Lower leg skin (tissue), 4 donors: ENCODE results near the gene CCDC88C. TPM values are rescaled to one million over a fixed set of nuclear protein-coding genes. Genes with fewer than 3 reads are reported as not detected.

Experiments
- DNase-seq, 2 donors: peaks; one replicate each; pipeline ENCODE4 v3.0.0-alpha.2; 2019; ENCODE audit warnings: low spot score in 2 of 2
- H3K4me3 ChIP-seq: fragments of 200-600 bp; sonication (generic); 2 replicates; pipeline ENCODE4 v1.5.1; 2017; ENCODE audit warnings: mild to moderate bottlenecking, low read depth; ENCODE audit not compliant: poor library complexity, severe bottlenecking
- CTCF ChIP-seq, 3 donors: fragments of 450-650 bp; IDR thresholded peaks; one replicate each; pipeline ENCODE4 v1.5.1; 2016; ENCODE audit warnings: antibody characterized with exemption in 3 of 3, mild to moderate bottlenecking in 3 of 3, moderate library complexity in 2 of 3
- POLR2A ChIP-seq, 2 donors: fragments of 450-650 bp; IDR thresholded peaks; one replicate each; pipeline ENCODE4 v1.6.1; 2016 to 2017; ENCODE audit warnings: antibody characterized with exemption in 2 of 2, mild to moderate bottlenecking in 1 of 2, moderate library complexity in 1 of 2
- WGBS, 2 donors: methylation state at CpG; one replicate each; pipeline ENCODE4 v1.1.5; 2018; 5-methylcytosine and 5-hydroxymethylcytosine counted together
- intact Hi-C: fragments of 100-400 bp; cut with DNase I; formaldehyde crosslinking; loops from one replicate; pipeline ENCODE4 v1.15.0; 2023; ENCODE audit warnings: low total_unique reads
- total RNA-seq, 4 donors: library from RNA; depleted of rRNA; stranded (reverse); fragments of >200 nt; gene quantifications; one replicate each; pipeline ENCODE4 v1.1.0, GENCODE V29; 2016

Gene CCDC88C
- total RNA-seq, 4 donors from 2014 or later: 8.5 to 21.8 (median 13.4) TPM

GRCh38 chr14:91361233-91361811, 56.3 kb downstream of the CCDC88C start:
- intact Hi-C loops: no loop called here
- TF ChIP-seq POLR2A (IDR thresholded peaks at IDR 0.05): no peak
- no peak for TF ChIP-seq CTCF (IDR thresholded peaks at IDR 0.05)
- no peak overlapping the region for H3K4me3 ChIP-seq
- DNase-seq: peak in 1 of 2 donors; percentile 48
- WGBS, 2 donors: 51 to 69% methylated on average over 14 of the region's 14 CpGs

DNA sequence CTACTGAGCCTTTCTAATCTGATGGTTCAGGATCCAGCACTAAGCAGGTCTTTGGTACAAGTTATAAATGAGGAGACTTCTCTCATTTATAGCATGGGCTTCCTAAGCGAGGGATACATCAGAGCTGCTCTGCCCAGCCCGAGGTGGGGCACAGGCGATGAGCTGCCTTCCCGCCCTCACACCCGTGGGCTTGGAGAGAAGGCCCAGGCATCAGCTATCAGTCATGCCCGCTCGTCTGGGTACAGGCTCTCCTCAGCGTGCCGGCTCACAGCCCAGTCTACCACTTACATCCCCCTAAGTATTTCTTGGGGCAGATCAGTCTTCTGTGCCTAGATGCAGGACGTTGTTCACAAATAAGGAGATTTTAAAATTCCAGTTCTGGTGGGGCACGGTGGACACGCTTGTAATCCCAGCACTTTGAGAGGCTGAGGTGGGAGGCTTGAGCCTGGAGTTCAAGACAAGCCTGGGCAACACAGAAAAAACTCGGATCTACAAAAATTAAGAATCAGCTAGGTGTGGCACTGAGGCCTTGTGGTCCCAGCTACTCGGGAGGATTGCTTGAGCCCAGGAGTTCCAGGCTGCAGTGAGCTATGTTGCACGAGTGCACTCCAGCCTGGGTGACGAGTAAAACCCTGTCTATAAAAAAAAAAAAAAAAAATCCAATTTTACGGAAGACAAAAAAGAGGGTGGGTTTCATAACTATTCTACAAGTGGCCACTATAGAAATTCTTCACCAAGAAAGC, 57.0 kb downstream of the CCDC88C start:
- H3K4me3 ChIP-seq: no peak overlapping the region
- WGBS, 2 donors: 83% methylated on average over 17 of the region's 17 CpGs
- no peak for DNase-seq
- no peak for TF ChIP-seq CTCF (IDR thresholded peaks at IDR 0.05)
- no peak for TF ChIP-seq POLR2A (IDR thresholded peaks at IDR 0.05)
- intact Hi-C loops: no loop called here

- intact Hi-C loops: no loop called here
- H3K4me3 ChIP-seq: no peak overlapping the region
- TF ChIP-seq POLR2A (IDR thresholded peaks at IDR 0.05) (no peak), CTCF (IDR thresholded peaks at IDR 0.05) (no peak)
- 93 to 95% methylated on average over 13 of the region's 13 CpGs for WGBS, 2 donors
- no peak for DNase-seq
Observed at GRCh38 chr14:91358654-91359220, 58.9 kb downstream of the CCDC88C start.

DNA sequence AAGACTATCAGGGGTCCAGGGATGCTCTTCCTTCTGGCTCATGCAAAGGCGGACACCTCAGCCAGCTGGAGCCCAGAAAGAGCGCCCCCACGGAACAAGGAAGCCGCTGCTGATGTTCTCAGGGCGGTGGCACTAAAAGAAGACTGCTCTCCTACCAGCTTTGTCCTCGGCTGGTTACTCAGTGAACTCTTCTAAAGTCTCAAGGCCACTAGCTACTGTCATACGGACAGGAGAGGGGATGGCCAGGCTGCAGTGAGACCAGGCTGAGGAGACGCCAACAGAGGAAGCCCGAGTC, 59.6 kb downstream of the CCDC88C start:
- H3K4me3 ChIP-seq: no peak overlapping the region
- no peak for DNase-seq
- no peak for TF ChIP-seq POLR2A (IDR thresholded peaks at IDR 0.05)
- no peak for TF ChIP-seq CTCF (IDR thresholded peaks at IDR 0.05)
- 86 to 93% methylated on average over 9 of the region's 9 CpGs for WGBS, 2 donors
- intact Hi-C loops: no loop called here

GRCh38 chr14:91357272-91358024, 60.2 kb downstream of the CCDC88C start:
- no peak for DNase-seq
- TF ChIP-seq POLR2A (IDR thresholded peaks at IDR 0.05): no peak
- TF ChIP-seq CTCF (IDR thresholded peaks at IDR 0.05): no peak
- 79 to 82% methylated on average over 21 of the region's 21 CpGs for WGBS, 2 donors
- intact Hi-C loops: no loop called here
- H3K4me3 ChIP-seq: no peak overlapping the region
